Measurements from ENCODE around the gene PCSK4. TPM values are rescaled to one million over a fixed set of nuclear protein-coding genes. Genes with fewer than 3 reads are reported as not detected.

Gene PCSK4
- total RNA-seq, 1 experiment from 2014 or later, result 7.2 TPM

- intact Hi-C loops (cut with micrococcal nuclease; ENCODE audit: unreplicated experiment), result no loop called here
- BruUV-seq (replicated peaks), result no TSS peak
- H3K9me3 ChIP-seq (ENCODE audit: low read depth, low read length, poor library complexity, severe bottlenecking), result no peaks in the 10 kb centered on the region
- ChIA-PET CTCF (interaction anchor here (0.5 kb wide), 1 partner anchor 1055 kb away, joined by 5 read pairs; no protein-coding TSS in a partner anchor), POLR2A (ENCODE audit: low non-redundant PET) (no interaction called here)
- peaks cover 4% of the 10 kb centered on the region for H3K4me1 ChIP-seq (ENCODE audit: insufficient read depth, low read length, poor library complexity, severe bottlenecking)
- H3K36me3 ChIP-seq (ENCODE audit: insufficient read depth, low read length, poor library complexity, severe bottlenecking), result no peaks in the 10 kb centered on the region
- DNase-seq (ENCODE audit: low spot score), result no peak
- no peak overlapping the region for H3K27ac ChIP-seq (ENCODE audit: low read depth, low read length, poor library complexity, severe bottlenecking)
- no peak overlapping the region for H3K4me3 ChIP-seq (ENCODE audit: low read depth, low read length, poor library complexity, severe bottlenecking)
- no peak for TF ChIP-seq EZH2 (IDR thresholded peaks at IDR 0.05; ENCODE audit: borderline replicate concordance, low read depth, low read length, poor library complexity, severe bottlenecking)
- TF ChIP-seq CTCF (conservative IDR thresholded peaks at IDR 0.05; ENCODE audit: low read depth, low read length), result no peak
- H3K27me3 ChIP-seq (replicated peaks; ENCODE audit: insufficient read depth, low read depth, low read length, poor library complexity), result peaks cover 28% of the 10 kb centered on the region
These were observed 36.1 kb upstream of the PCSK4 start for GRCh38 chr19:1526066-1526778.

GRCh38 chr19:1525343-1525742 lies 35.2 kb upstream of the PCSK4 start:
- Histone ChIP-seq H3K27me3 (replicated peaks; ENCODE audit: insufficient read depth, low read depth, low read length, poor library complexity) (peaks cover 28% of the 10 kb centered on the region), H3K9me3 (ENCODE audit: low read depth, low read length, poor library complexity, severe bottlenecking) (no peaks in the 10 kb centered on the region), H3K36me3 (ENCODE audit: insufficient read depth, low read length, poor library complexity, severe bottlenecking) (no peaks in the 10 kb centered on the region), H3K4me1 (ENCODE audit: insufficient read depth, low read length, poor library complexity, severe bottlenecking) (peaks cover 4% of the 10 kb centered on the region), H3K27ac (ENCODE audit: low read depth, low read length, poor library complexity, severe bottlenecking) (no peak overlapping the region), H3K4me3 (ENCODE audit: low read depth, low read length, poor library complexity, severe bottlenecking) (no peak overlapping the region)
- TF ChIP-seq EZH2 (IDR thresholded peaks at IDR 0.05; ENCODE audit: borderline replicate concordance, low read depth, low read length, poor library complexity, severe bottlenecking), result no peak
- TF ChIP-seq CTCF (conservative IDR thresholded peaks at IDR 0.05; ENCODE audit: low read depth, low read length), result no peak
- DNase-seq (ENCODE audit: low spot score), result no peak
- BruUV-seq (replicated peaks), result no TSS peak
- ChIA-PET POLR2A (ENCODE audit: low non-redundant PET) (no interaction called here), CTCF (interaction anchor here (0.5 kb wide), 1 partner anchor 1056 kb away, joined by 5 read pairs; no protein-coding TSS in a partner anchor)
- intact Hi-C loops (cut with micrococcal nuclease; ENCODE audit: unreplicated experiment), result no loop called here

GRCh38 chr19:1524972-1525325 lies 34.8 kb upstream of the PCSK4 start:
- ChIA-PET POLR2A (ENCODE audit: low non-redundant PET) (no interaction called here), CTCF (no interaction called here)
- TF ChIP-seq CTCF (conservative IDR thresholded peaks at IDR 0.05; ENCODE audit: low read depth, low read length), result no peak
- TF ChIP-seq EZH2 (IDR thresholded peaks at IDR 0.05; ENCODE audit: borderline replicate concordance, low read depth, low read length, poor library complexity, severe bottlenecking), result no peak
- H3K27ac ChIP-seq (ENCODE audit: low read depth, low read length, poor library complexity, severe bottlenecking), result no peak overlapping the region
- H3K4me3 ChIP-seq (ENCODE audit: low read depth, low read length, poor library complexity, severe bottlenecking), result no peak overlapping the region
- peaks cover 4% of the 10 kb centered on the region for H3K4me1 ChIP-seq (ENCODE audit: insufficient read depth, low read length, poor library complexity, severe bottlenecking)
- peaks cover 28% of the 10 kb centered on the region for H3K27me3 ChIP-seq (replicated peaks; ENCODE audit: insufficient read depth, low read depth, low read length, poor library complexity)
- DNase-seq (ENCODE audit: low spot score), result no peak
- no TSS peak for BruUV-seq (replicated peaks)
- no peaks in the 10 kb centered on the region for H3K9me3 ChIP-seq (ENCODE audit: low read depth, low read length, poor library complexity, severe bottlenecking)
- H3K36me3 ChIP-seq (ENCODE audit: insufficient read depth, low read length, poor library complexity, severe bottlenecking), result no peaks in the 10 kb centered on the region
- intact Hi-C loops (cut with micrococcal nuclease; ENCODE audit: unreplicated experiment), result no loop called here
